GM12864 (cell line): ENCODE measurements around the gene CST7.

Source experiments
- DNase-seq: peaks from one replicate; pipeline ENCODE4 v3.0.0-alpha.2; 2011; ENCODE audit warnings: low read depth
- H3K4me3 ChIP-seq: 2 replicates; pipeline ENCODE4 v1.5.1; 2011; ENCODE audit warnings: mild to moderate bottlenecking, low read depth, low read length, control low read depth
- CTCF ChIP-seq: IDR thresholded peaks from 2 replicates; pipeline ENCODE4 v1.5.1; 2011; ENCODE audit warnings: low read depth, mild to moderate bottlenecking, moderate library complexity, low read length, control low read depth, inconsistent platforms; ENCODE audit errors: missing control alignments

Gene CST7

GRCh38 chr20:24969186-24970029 lies 20.3 kb downstream of the CST7 start:
- DNase-seq, result no peak
- H3K4me3 ChIP-seq, result no peak overlapping the region
- no peak for TF ChIP-seq CTCF

- TF ChIP-seq CTCF, result no peak
- DNase-seq, result no peak
- no peak overlapping the region for H3K4me3 ChIP-seq
Measured at GRCh38 chr20:24970030-24970553, 21.0 kb downstream of the CST7 start.

GRCh38 chr20:24970754-24971153 lies 21.7 kb downstream of the CST7 start:
- DNase-seq, result no peak
- no peak overlapping the region for H3K4me3 ChIP-seq
- no peak for TF ChIP-seq CTCF

GRCh38 chr20:24971376-24972101 lies 22.5 kb downstream of the CST7 start:
- no peak for DNase-seq
- H3K4me3 ChIP-seq, result no peak overlapping the region
- TF ChIP-seq CTCF, result no peak

GRCh38 chr20:24972341-24972740 lies 23.3 kb downstream of the CST7 start:
- no peak for TF ChIP-seq CTCF
- H3K4me3 ChIP-seq, result no peak overlapping the region
- DNase-seq, result no peak

GRCh38 chr20:24977336-24977735 lies 28.3 kb downstream of the CST7 start:
- no peak overlapping the region for H3K4me3 ChIP-seq
- no peak for TF ChIP-seq CTCF
- DNase-seq, result no peak
